HEK293T (cell line): ENCODE results near the gene PRIM2.
"Not testable (repeated sequence)": the region's sequence is repeated elsewhere in the genome, so short reads cannot be mapped to it uniquely, and the experiment has no call there.

Experiments used
- BHLHE40 ChIP-seq: fragments of 450-650 bp; IDR thresholded peaks from 2 replicates; pipeline ENCODE4 v1.6.1; 2016; ENCODE audit warnings: mild to moderate bottlenecking, moderate library complexity, borderline replicate concordance
- ZNF384 ChIP-seq: fragments of 450-650 bp; IDR thresholded peaks from 2 replicates; pipeline ENCODE4 v1.6.1; 2016

DNA sequence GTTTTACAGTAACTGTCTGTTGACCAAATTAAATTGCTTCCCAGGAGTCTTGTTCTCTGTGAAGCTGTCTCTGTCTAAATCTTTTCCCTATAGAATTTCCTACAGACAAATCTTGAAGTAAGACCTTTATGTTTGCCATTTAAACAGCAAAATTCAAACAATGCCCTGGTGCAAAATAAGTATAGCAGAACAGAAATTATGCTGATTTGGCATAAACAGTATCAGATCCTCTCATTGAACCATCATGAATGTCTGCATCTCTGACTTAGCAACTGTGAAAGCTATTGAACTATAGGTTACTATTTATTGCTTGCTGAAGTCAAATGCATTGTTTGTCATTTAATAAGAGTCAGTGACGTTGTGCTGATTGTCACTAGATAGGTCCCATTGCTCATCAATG lies 123.3 kb downstream of the PRIM2 start:
- not testable (repeated sequence) for TF ChIP-seq ZNF384, BHLHE40
